CD4-positive, alpha-beta T cell treated with Interleukin-2 at 100 ng/mL for 4 hours (primary cell): ENCODE measurements around the gene SMLR1.

Source experiments
- DNase-seq: peaks from one replicate; pipeline ENCODE4 v3.0.0-alpha.2; 2020; ENCODE audit warnings: low spot score

SMLR1 gene

DNA sequence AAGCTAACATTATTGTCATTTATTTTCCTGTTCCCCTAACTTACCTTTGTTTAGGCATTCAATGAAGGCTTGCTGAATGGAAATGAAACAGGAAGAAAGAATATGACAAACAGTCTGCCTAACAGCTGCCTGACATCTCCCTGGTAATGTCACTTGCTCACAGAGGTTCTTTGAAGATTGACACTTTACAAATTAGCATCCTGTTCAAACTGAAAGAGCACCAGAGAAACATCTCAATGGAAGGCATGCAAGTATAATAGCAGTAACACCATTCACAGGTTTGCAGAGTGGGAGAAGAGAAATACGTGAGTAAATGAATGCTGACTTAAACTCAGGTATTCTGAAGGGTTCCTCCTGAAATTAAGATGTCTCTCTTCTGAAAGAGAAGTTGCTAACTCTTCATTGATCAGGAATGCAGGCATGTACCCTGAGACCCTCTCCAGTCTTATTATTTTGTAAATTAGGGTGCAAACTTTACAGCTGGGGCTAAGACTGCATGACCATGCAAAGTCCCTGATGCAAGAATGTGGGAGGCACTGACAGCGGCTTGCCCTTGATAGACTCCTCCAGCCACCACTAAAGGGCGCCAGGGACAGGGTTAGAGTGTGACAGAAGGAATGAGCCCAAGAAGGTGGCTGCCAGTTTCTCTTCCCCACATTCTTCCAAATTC is 1.3 kb upstream of the SMLR1 start:
- DNase-seq, result no peak

DNA sequence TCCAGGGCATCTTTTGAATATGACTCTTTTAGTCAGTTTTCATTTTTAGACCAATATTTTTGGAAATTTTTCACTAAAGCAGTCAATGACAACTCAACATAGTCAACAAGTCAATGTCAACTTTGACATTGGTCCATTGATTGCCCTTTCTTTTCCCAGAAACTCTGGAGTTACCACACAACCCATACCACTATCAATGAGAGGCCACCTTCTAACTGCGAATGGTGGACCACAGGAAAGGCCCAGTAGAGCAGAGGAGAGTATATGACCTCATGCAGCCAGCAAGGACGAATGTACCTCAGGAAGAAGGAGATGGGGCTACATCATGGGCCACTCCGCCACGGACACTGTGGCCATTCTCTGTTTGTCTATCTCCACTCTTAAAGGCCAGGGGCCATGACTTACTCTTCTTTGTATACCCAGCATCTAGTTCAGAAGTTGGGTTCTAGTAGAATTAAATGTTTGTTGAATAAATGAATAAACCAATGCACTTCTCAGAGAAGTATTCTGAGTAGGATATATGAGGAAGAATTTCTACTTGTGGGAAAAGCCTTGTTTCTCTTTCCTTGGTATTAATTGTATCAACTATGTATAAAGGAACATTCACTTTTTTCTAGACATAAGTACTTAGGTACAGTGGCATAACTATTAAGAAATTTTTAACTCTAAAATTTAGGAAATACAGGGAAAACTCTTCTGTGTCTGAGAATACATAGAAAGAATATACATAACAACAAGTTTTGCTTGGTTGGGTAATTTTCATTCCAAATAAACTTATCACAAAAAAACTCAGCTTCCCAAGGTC is 562 bp upstream of the SMLR1 start:
- DNase-seq, result no peak

DNA sequence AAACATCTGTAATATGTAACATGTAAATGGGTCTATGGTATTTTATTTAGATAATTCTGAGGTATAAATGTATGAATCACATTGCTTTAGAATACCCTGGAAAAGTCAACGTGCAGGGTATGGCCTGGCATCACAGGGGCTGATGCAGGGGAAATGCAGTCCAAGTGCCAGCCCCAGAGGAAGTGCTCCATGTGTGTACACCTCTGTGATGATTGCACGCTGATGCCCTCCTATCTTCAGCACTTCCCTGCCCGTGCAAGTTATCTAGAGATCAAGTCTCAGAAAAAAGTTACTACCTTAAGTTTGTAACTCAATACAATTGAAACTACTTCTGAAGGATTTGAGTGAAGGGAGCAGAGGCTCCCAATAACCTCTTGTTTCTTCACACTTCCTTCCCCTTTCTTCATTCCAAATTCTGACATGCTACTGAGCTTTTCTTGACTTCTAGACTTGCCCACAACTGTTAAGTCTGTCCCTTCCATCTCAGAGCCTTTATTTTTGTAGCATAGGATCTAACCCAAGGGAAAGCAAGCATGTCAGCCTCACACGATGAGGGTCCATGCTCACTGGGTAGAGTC is 2.2 kb downstream of the SMLR1 start:
- no peak for DNase-seq

DNA sequence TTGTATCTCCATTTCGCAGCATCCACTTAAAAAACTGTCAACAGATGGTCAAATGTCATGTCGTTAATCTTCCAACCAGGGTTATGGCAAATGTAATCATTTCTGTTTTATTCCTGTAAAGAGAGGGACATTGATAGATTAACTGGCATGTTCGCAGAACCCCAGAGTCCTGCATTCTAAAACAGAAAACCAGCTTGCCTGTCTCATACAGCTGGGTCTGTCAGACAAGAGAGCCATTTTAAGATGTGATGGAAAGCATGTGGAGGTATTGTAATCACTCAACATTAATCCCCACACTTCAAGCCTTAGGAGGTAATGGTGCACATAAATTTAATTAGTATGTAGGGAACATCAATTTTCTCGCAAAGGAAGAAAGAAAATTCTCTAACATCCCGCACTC is 4.4 kb downstream of the SMLR1 start:
- no peak for DNase-seq

DNA sequence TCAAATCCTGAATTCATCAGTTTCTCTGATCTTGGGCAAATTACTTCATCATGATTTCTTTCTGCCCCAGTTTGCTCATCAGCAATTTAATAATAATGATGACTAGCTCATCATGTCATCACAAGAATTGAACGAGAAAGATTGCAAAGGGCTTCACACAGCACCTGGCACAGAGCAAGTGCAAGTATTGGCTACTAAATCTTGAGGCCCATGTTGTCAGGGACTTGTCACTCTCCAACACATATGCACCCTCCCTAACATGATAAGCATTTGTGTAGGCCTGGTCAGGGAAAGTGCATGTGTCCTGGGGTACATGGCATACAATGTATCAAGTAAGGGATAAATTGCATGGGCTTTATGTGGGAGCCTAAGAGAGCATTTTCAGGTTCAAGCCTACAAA is 6.4 kb downstream of the SMLR1 start:
- DNase-seq, result no peak

DNA sequence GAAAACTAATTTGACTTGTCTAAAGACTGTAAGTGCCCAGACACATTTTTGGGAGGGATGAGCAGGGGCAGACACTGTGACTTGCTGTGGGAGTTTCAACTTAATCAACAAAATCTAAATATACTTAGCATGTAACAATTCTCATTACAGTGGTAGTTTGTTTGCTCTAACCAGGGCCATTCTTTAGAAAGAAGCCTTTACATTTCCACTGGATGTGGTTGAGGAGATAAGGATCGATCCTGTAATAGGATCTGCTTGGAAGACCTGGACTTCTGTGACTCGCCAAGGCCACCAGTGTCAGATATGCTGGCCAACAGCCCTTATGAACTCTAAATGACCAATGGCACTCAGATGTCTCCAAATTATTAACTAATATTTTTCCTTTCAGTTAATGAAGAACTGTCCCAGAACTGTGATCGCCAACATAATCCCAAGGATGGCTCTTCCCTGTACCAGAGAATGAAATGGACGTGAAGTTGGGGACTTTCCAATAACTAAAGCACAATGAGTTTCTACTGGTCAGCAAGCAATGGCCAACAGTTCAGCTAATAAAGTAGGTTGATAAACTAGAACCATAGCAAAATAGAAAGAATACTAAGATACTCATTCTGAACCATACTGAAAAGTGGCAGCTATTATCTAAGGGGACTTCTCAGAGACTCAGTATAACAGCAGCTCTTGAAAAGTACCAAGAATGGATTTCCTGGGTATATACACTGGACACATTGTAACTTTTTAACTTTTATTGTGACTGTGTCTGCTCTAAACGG is 7.5 kb downstream of the SMLR1 start:
- no peak for DNase-seq

DNA sequence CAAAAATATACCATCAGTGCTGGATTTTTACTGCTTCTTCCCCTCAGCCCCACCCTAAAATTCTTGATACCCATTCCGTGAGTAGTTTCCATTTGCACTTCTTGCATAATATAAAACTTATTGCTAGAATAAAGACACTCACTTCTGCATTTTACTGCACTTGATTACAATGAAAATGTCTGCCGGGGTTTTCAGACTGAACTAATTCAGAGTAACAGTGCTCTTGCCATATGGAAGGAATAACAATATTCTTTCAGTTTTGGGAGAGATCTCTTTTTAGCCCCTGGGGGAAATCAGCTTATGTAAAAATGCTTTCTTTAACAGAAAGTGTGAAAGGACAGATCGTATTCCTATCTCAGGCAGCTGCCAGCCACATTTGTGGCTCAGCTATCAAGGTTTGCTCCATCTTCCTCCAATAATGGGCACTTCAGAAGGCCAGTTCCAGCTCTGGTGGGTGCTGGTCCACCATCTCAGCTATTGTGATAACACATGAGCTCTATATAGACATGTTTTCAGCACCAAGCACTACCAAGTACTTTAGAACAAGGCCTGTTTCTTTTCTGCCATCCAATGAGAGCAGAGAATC is 8.9 kb downstream of the SMLR1 start:
- DNase-seq, result no peak

DNA sequence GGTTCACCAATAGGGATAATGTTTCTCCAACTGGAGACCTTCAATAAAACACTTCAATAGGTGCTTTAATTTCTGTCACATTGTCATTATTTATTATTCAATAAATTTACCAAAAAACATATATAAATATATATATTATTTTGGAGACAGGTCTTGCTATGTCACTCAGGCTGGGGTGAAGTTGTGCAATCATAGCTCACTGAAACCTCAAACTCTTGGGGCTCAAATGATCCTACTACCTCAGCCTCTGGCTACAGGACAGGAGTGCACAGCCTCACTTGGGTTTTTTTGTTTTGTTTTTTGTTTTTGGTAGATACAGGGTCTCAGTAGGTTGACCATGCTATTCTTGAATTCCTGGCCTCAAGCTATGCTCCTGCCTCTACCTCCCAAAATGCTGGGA is 9.9 kb downstream of the SMLR1 start:
- no peak for DNase-seq

DNA sequence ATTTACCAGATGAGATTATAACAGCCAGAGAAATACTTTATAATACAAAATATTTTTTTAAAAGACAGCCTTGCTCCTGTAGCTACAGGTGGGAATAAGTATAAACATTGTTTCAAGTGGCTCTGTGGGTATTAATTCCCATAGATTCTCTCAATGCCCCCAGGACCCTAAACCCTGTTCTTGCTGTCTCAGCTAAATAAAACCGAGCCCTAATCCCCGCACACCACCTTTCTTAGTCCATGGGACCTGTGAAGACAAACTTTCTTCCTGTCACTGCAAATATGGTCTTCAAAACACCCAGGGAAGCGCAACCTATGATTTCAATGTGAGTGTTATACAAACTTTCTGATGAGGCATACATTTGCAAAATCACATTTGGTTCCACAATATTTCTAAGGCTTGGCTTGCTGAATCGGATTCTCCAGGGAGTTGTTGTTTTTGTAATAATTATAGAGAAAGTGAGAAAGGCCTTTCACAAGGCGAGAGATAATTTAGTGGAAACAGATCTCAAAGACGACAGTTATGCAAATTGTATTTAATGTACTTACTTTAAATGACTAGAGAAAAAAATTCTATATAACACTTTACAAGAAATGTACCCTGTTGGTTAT is 11.1 kb downstream of the SMLR1 start:
- no peak for DNase-seq

GRCh38 chr6:130838951-130839350 is 11.7 kb downstream of the SMLR1 start:
- no peak for DNase-seq

DNA sequence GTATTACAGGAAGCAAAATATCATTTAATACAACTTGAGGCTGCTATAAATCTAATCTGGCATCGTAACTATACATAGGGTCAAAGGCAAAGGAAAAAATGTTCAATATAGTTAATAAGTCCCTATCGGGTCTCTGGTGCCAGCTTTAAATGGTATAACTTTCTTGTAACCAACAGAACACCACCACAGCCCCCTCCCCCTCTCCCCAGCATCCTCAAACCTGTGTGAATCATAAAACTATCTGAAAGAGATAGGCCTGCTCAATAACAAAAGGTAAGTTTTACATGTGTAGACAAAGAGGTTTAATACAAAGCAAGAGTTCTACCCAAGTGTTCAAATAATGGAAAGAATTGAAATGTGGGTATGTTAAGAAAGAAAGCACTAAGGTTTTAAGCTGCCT is 12.2 kb downstream of the SMLR1 start:
- no peak for DNase-seq

GRCh38 chr6:130840050-130840449 is 12.8 kb downstream of the SMLR1 start:
- no peak for DNase-seq

DNA sequence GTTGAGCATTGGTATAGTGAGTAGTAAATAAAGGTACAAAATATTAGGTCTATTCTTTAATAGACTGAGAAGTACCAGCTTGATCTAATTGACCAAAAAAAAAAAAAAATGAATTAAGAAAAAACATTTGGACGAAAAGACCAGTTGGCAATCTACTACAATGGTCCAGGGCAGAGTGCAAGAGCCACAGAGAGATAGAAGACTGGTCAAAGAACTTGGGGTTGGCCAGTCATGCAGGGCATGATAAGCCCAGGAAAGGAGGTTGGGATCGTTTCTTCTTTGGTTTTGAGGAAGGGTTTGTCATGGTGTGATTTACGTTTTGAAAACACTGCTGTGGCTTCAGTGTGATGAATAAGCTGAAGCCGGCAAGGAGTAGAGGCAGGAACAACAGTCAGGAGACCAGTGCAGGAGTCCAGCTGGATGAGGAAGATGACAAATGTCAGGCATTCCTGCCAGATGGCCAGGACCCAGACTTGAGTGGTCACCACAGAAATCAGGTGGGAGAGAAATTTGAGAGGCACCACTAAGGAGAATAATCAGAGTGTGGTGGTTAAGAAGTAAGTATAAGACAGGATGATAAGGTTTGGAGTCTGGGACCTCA is 14.0 kb downstream of the SMLR1 start:
- DNase-seq, result no peak

DNA sequence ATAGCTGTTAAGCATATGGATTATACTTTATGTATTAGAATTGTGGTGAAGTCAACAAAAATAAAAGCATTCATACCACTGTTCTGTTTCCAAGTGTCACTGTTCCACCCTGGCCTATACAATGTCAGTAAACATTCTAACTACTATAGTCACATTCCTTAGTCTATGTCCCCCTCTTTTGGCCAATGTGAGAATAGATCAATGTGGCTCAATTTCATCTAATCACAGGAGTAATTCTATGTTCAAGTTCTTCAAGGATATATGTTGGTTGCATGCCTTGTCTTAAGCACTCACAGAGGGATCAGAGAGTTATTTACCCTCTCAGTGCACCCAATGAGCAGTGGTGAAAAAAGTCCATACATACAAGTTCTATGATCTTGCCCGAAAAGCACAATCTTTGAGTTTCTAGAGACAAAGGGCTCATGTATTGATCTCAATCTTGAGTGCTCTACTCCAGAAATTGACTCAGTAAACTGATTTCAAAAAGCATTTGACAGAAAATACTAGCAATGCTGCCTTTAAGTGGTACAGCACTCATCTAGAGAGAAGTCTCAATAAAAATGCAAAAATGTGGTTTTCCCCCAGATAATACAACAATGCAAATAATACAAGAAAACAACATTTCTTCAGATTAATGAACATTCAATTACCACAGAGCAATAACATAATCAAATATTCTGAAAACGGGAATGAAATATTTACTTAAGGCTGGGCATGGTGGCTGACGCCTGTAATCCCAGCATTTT is 16.5 kb downstream of the SMLR1 start:
- peak; percentile 72 for DNase-seq

DNA sequence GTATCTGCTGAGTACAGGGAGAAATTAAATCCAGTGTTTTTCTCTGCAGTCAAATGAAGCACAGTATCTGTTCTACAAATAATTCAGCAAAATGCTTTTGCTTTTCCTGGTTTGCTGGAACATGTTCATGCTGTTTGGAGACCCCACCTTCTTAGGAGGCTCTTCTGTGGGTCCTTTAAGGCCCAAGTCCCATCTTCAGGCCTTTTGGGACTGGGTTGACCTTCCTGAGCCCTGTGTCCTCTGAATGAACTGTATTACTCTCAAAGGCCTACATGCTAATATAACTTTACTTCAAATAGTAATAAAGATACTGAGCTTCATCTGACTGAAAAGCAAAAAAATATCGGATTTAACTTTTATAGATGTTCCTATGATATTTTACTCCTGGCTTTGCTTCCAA is 19.3 kb downstream of the SMLR1 start:
- no peak for DNase-seq

DNA sequence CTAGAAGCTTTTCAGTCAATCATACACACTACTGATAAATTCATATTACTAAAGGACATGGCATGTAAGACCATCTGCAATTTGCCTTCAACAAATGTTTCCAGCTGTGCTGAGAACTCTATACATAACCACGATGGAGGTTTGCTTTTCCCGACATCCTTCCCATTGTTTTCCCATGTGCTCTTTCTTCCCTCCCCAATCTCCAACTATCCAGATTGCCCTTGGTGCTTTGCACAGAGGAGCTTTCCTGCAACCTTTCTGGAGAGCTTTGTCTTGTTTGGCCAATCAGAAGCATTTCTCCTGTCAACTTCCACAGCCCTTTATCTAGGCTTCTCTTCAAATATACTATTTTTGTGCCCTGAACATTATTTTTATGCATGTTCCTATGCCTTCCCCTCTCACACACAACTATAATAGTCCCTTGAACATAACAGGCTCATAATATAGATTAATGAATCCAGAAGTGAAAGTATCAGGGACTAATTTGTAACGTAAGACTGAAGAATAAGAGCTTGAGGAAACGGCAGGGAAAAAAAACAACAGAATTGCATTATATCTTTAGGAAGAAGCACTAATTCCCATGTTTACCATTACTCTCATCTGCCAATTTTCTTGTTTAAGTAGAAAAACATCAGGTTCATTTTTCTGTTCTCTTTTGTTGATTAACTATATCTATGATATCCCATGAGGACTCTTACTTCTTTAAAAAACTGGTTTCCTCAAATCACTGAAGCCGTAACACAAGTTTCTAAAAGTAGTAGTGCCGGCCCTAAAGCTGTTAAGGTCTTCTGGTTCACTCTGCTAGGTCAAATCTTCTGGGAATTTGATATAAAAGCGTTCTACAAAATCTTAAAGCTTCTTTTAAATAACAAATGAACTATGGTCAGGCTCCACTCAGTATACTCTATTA is 20.1 kb downstream of the SMLR1 start:
- DNase-seq, result no peak

- DNase-seq, result peak; percentile 15
Measured at GRCh38 chr6:130848945-130849344, 21.7 kb downstream of the SMLR1 start.

GRCh38 chr6:130849594-130849993 is 22.4 kb downstream of the SMLR1 start:
- no peak for DNase-seq

- no peak for DNase-seq
Measured at GRCh38 chr6:130851026-130851425, 23.8 kb downstream of the SMLR1 start.
